Lower leg skin (tissue), 3 donors: ENCODE results near the gene BANF2.

ENCODE experiments used
- POLR2A ChIP-seq, 2 donors: fragments of 450-650 bp; IDR thresholded peaks; one replicate each; pipeline ENCODE4 v1.6.1; 2016 to 2017; ENCODE audit warnings: antibody characterized with exemption in 2 of 2, mild to moderate bottlenecking in 1 of 2, moderate library complexity in 1 of 2
- TF ChIP-seq, protein P1 (sequence below), 3 donors: fragments of 450-650 bp; IDR thresholded peaks; one replicate each; pipeline ENCODE4 v1.5.1; 2016; ENCODE audit warnings: antibody characterized with exemption in 3 of 3, mild to moderate bottlenecking in 3 of 3, moderate library complexity in 2 of 3

DNA sequence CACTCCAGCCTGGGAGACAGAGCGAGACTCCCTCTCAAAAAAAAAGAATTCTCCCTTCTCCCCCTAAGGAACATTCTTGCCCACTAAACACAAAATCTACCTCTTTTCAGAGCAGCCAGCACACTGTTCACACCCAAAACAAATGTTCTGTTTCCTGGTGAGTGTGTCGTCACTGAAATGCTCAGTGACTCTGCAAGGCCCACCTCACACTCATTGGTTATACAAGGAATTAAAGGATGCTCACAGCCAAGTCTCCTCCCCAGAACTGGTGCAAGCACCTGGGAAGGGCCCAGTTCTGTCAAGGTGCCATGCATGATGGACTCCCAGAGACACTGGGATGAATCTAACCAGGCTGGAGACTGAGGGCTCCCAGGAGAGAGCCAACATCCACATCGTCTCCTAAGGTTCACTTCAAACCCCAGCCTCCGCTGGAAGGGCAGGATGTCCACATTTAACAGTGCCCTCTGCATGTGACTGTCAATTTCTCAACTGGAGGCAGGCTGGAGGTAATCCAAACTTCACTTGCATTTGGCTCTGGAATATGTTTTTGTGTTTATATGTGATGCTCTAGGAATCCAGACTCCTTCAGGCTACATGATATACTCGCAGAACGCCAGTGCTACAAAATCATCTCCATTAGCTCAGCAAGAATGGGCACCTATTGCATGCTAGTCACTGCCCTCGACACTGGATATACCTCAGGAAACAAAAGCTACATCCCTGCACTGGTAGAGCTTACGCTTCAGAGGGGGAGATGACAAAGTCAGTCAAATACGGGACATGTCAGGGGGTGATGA, 24.8 kb upstream of the BANF2 start:
- TF ChIP-seq, protein P1, sequence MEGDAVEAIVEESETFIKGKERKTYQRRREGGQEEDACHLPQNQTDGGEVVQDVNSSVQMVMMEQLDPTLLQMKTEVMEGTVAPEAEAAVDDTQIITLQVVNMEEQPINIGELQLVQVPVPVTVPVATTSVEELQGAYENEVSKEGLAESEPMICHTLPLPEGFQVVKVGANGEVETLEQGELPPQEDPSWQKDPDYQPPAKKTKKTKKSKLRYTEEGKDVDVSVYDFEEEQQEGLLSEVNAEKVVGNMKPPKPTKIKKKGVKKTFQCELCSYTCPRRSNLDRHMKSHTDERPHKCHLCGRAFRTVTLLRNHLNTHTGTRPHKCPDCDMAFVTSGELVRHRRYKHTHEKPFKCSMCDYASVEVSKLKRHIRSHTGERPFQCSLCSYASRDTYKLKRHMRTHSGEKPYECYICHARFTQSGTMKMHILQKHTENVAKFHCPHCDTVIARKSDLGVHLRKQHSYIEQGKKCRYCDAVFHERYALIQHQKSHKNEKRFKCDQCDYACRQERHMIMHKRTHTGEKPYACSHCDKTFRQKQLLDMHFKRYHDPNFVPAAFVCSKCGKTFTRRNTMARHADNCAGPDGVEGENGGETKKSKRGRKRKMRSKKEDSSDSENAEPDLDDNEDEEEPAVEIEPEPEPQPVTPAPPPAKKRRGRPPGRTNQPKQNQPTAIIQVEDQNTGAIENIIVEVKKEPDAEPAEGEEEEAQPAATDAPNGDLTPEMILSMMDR (IDR thresholded peaks at IDR 0.05): no peak
- no peak for TF ChIP-seq POLR2A (IDR thresholded peaks at IDR 0.05)
